ENCODE data around the gene ACTG2.

Gene ACTG2

GRCh38 chr2:73897934-73898333 lies 5.1 kb downstream of the ACTG2 start:
- H3K4me3 ChIP-seq (ENCODE audit: low read length) = no peak overlapping the region
- H3K4me1 ChIP-seq (ENCODE audit: low read length) = no peaks in the 10 kb centered on the region
- H3K4me2 ChIP-seq (ENCODE audit: low read depth, low read length) = no peak overlapping the region
- H3K9me2 ChIP-seq (replicated peaks; ENCODE audit: insufficient read depth, low read length) = no peaks in the 10 kb centered on the region
- H3K9me3 ChIP-seq (replicated peaks; ENCODE audit: insufficient read depth, low read length) = no peaks in the 10 kb centered on the region
- no peaks in the 10 kb centered on the region for H3K27me3 ChIP-seq (replicated peaks; ENCODE audit: insufficient read depth, low read length)
- TF ChIP-seq EZH2phosphoT487 (IDR thresholded peaks at IDR 0.05; ENCODE audit: low read length) (no peak), EZH2 (optimal IDR thresholded peaks at IDR 0.05; ENCODE audit: low read depth, low read length) (no peak)
- TF ChIP-seq, protein P1, sequence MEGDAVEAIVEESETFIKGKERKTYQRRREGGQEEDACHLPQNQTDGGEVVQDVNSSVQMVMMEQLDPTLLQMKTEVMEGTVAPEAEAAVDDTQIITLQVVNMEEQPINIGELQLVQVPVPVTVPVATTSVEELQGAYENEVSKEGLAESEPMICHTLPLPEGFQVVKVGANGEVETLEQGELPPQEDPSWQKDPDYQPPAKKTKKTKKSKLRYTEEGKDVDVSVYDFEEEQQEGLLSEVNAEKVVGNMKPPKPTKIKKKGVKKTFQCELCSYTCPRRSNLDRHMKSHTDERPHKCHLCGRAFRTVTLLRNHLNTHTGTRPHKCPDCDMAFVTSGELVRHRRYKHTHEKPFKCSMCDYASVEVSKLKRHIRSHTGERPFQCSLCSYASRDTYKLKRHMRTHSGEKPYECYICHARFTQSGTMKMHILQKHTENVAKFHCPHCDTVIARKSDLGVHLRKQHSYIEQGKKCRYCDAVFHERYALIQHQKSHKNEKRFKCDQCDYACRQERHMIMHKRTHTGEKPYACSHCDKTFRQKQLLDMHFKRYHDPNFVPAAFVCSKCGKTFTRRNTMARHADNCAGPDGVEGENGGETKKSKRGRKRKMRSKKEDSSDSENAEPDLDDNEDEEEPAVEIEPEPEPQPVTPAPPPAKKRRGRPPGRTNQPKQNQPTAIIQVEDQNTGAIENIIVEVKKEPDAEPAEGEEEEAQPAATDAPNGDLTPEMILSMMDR (IDR thresholded peaks at IDR 0.05; ENCODE audit: low read length) = no peak
- no peak overlapping the region for H3K9ac ChIP-seq (ENCODE audit: low read length)
- DNase-seq = no peak
- H3F3A ChIP-seq (ENCODE audit: insufficient read depth, low read length) = no peaks in the 10 kb centered on the region
- H3K36me3 ChIP-seq (replicated peaks; ENCODE audit: insufficient read depth, low read length) = no peaks in the 10 kb centered on the region
- no peaks in the 10 kb centered on the region for H3K79me2 ChIP-seq (ENCODE audit: low read length)
- no peak overlapping the region for H2AFZ ChIP-seq (ENCODE audit: low read length)
- no peak overlapping the region for H3K27ac ChIP-seq (ENCODE audit: low read length)
- H4K20me1 ChIP-seq (ENCODE audit: insufficient read depth, low read length) = no peaks in the 10 kb centered on the region

GRCh38 chr2:73899801-73900336 lies 7.1 kb downstream of the ACTG2 start:
- H3K4me3 ChIP-seq (ENCODE audit: low read length) = no peak overlapping the region
- H3K36me3 ChIP-seq (replicated peaks; ENCODE audit: insufficient read depth, low read length) = no peaks in the 10 kb centered on the region
- H3K27ac ChIP-seq (ENCODE audit: low read length) = no peak overlapping the region
- TF ChIP-seq EZH2 (optimal IDR thresholded peaks at IDR 0.05; ENCODE audit: low read depth, low read length) (no peak), EZH2phosphoT487 (IDR thresholded peaks at IDR 0.05; ENCODE audit: low read length) (no peak)
- TF ChIP-seq, protein P1 (IDR thresholded peaks at IDR 0.05; ENCODE audit: low read length) = no peak
- no peaks in the 10 kb centered on the region for H3K27me3 ChIP-seq (replicated peaks; ENCODE audit: insufficient read depth, low read length)
- no peaks in the 10 kb centered on the region for H3K9me2 ChIP-seq (replicated peaks; ENCODE audit: insufficient read depth, low read length)
- no peak overlapping the region for H3K4me2 ChIP-seq (ENCODE audit: low read depth, low read length)
- H2AFZ ChIP-seq (ENCODE audit: low read length) = no peak overlapping the region
- H3K4me1 ChIP-seq (ENCODE audit: low read length) = no peaks in the 10 kb centered on the region
- H3K9me3 ChIP-seq (replicated peaks; ENCODE audit: insufficient read depth, low read length) = no peaks in the 10 kb centered on the region
- no peaks in the 10 kb centered on the region for H3F3A ChIP-seq (ENCODE audit: insufficient read depth, low read length)
- H3K9ac ChIP-seq (ENCODE audit: low read length) = no peak overlapping the region
- no peak for DNase-seq
- H3K79me2 ChIP-seq (ENCODE audit: low read length) = no peaks in the 10 kb centered on the region
- no peaks in the 10 kb centered on the region for H4K20me1 ChIP-seq (ENCODE audit: insufficient read depth, low read length)

GRCh38 chr2:73901143-73901542 lies 8.3 kb downstream of the ACTG2 start:
- H3K4me2 ChIP-seq (ENCODE audit: low read depth, low read length) = no peak overlapping the region

More at GRCh38 chr2:73901143-73901542, 8.3 kb downstream of the ACTG2 start:
- no peak overlapping the region for H3K27ac ChIP-seq (ENCODE audit: low read length)
- H3K9me3 ChIP-seq (replicated peaks; ENCODE audit: insufficient read depth, low read length) = no peaks in the 10 kb centered on the region
- TF ChIP-seq, protein P1 (IDR thresholded peaks at IDR 0.05; ENCODE audit: low read length) = no peak
- TF ChIP-seq EZH2phosphoT487 (IDR thresholded peaks at IDR 0.05; ENCODE audit: low read length) = no peak
- no peak for TF ChIP-seq EZH2 (optimal IDR thresholded peaks at IDR 0.05; ENCODE audit: low read depth, low read length)
- no peak for DNase-seq
- no peak overlapping the region for H3K4me3 ChIP-seq (ENCODE audit: low read length)
- H3K9ac ChIP-seq (ENCODE audit: low read length) = no peak overlapping the region
- H3F3A ChIP-seq (ENCODE audit: insufficient read depth, low read length) = no peaks in the 10 kb centered on the region
- no peaks in the 10 kb centered on the region for H4K20me1 ChIP-seq (ENCODE audit: insufficient read depth, low read length)
- H3K36me3 ChIP-seq (replicated peaks; ENCODE audit: insufficient read depth, low read length) = no peaks in the 10 kb centered on the region
- no peaks in the 10 kb centered on the region for H3K79me2 ChIP-seq (ENCODE audit: low read length)
- H3K9me2 ChIP-seq (replicated peaks; ENCODE audit: insufficient read depth, low read length) = no peaks in the 10 kb centered on the region
- no peaks in the 10 kb centered on the region for H3K4me1 ChIP-seq (ENCODE audit: low read length)
- H2AFZ ChIP-seq (ENCODE audit: low read length) = no peak overlapping the region
- no peaks in the 10 kb centered on the region for H3K27me3 ChIP-seq (replicated peaks; ENCODE audit: insufficient read depth, low read length)

Measured in MM.1S (cell line).